ENCODE measurements around the gene USP17L26.
"Not testable (repeated sequence)": the region's sequence is repeated elsewhere in the genome, so short reads cannot be mapped to it uniquely, and the experiment has no call there.

- not testable (repeated sequence) for TF ChIP-seq POLR2A (IDR thresholded peaks at IDR 0.05; ENCODE audit: low read length); GATA1 (IDR thresholded peaks at IDR 0.05; ENCODE audit: low read depth, low read length)
Measured at GRCh38 chr4:9350866-9351265, 16.4 kb downstream of the USP17L26 start.
